GM23248 (cell line): ENCODE data around the gene SSBP2. TPM values are rescaled to one million over a fixed set of nuclear protein-coding genes. Genes with fewer than 3 reads are reported as not detected.
A peak's percentile ranks its signal among the peaks of the same experiment; 100 is the strongest.

Source experiments
- DNase-seq: peaks from one replicate; pipeline ENCODE4 v3.0.0-alpha.2; 2015
- H2AFZ ChIP-seq: fragments of 200-600 bp; sonication (generic); 2 replicates; pipeline ENCODE4 v1.6.1; 2016; ENCODE audit warnings: antibody characterized with exemption
- H3F3A ChIP-seq: fragments of 200-600 bp; sonication (generic); 2 replicates; pipeline ENCODE4 v1.6.1; 2016; ENCODE audit warnings: mild to moderate bottlenecking, antibody characterized with exemption, mixed run types; ENCODE audit not compliant: insufficient read depth
- H3K27ac ChIP-seq: fragments of 200-600 bp; sonication (generic); 2 replicates; pipeline ENCODE4 v1.5.1; 2016; ENCODE audit warnings: mild to moderate bottlenecking
- H3K27me3 ChIP-seq: fragments of 200-600 bp; sonication (generic); replicated peaks from 2 replicates; pipeline ENCODE4 v1.6.1; 2016; ENCODE audit warnings: mild to moderate bottlenecking; ENCODE audit not compliant: insufficient read depth
- H3K36me3 ChIP-seq: fragments of 200-600 bp; sonication (generic); 2 replicates; pipeline ENCODE4 v1.6.1; 2016; ENCODE audit warnings: low read depth, mild to moderate bottlenecking
- H3K4me1 ChIP-seq: fragments of 200-600 bp; sonication (generic); 2 replicates; pipeline ENCODE4 v1.6.1; 2016; ENCODE audit warnings: mild to moderate bottlenecking; ENCODE audit not compliant: insufficient read depth
- H3K4me2 ChIP-seq: fragments of 200-600 bp; sonication (generic); one replicate; pipeline ENCODE4 v1.6.1; 2016; ENCODE audit warnings: mild to moderate bottlenecking; ENCODE audit not compliant: unreplicated experiment
- H3K4me3 ChIP-seq: fragments of 200-600 bp; sonication (generic); 2 replicates; pipeline ENCODE4 v1.5.1; 2016; ENCODE audit warnings: mild to moderate bottlenecking
- H3K79me2 ChIP-seq: fragments of 200-600 bp; sonication (generic); 2 replicates; pipeline ENCODE4 v1.6.1; 2016; ENCODE audit warnings: mild to moderate bottlenecking; ENCODE audit not compliant: insufficient read depth
- H3K9ac ChIP-seq: fragments of 200-600 bp; sonication (generic); 2 replicates; pipeline ENCODE4 v1.6.1; 2016; ENCODE audit warnings: mild to moderate bottlenecking
- H3K9me2 ChIP-seq: fragments of 200-600 bp; sonication (generic); 2 replicates; pipeline ENCODE4 v1.6.1; 2016; ENCODE audit warnings: mixed run types, mild to moderate bottlenecking, moderate library complexity; ENCODE audit not compliant: insufficient read depth
- H3K9me3 ChIP-seq: fragments of 200-600 bp; sonication (generic); one replicate; pipeline ENCODE4 v1.6.1; 2017; ENCODE audit warnings: low read depth
- H4K20me1 ChIP-seq: fragments of 200-600 bp; sonication (generic); 2 replicates; pipeline ENCODE4 v1.6.0; 2016; ENCODE audit not compliant: insufficient read depth
- EZH2 ChIP-seq: fragments of 200-600 bp; sonication (generic); IDR thresholded peaks from 2 replicates; pipeline ENCODE4 v1.6.1; 2018; ENCODE audit warnings: antibody characterized with exemption, mild to moderate bottlenecking; ENCODE audit not compliant: insufficient read depth, poor library complexity, severe bottlenecking
- EZH2phosphoT487 ChIP-seq: fragments of 200-600 bp; sonication (generic); IDR thresholded peaks from 2 replicates; pipeline ENCODE4 v1.6.1; 2018; ENCODE audit warnings: antibody characterized with exemption, moderate library complexity, mild to moderate bottlenecking, low read depth; ENCODE audit not compliant: insufficient read depth
- WGBS, 2 experiments: methylation state at CpG; one replicate each; pipeline ENCODE4 v1.1.6; 2015 to 2017; ENCODE audit warnings: low lambda C conversion rate in 2 of 2, low coverage in 1 of 2; ENCODE audit errors: missing lambda C conversion rate in 2 of 2; 5-methylcytosine and 5-hydroxymethylcytosine counted together
- in situ Hi-C: fragments of 300-500 bp; cut with MboI; formaldehyde crosslinking; loops from 2 replicates; pipeline ENCODE4 v1.15.0; 2020
- polyA plus RNA-seq: library from polyadenylated mRNA; unstranded; fragments of >200 nt; fragmentation: Nextera tagmentation; extraction: Ambion mirVana; gene quantifications from 2 replicates; pipeline ENCODE4 v1.2.1, GENCODE V29; 2016
- total RNA-seq: library from RNA; depleted of rRNA; stranded (reverse); fragments of >200 nt; shearing (Covaris generic); gene quantifications from 2 replicates; pipeline ENCODE4 v1.2.3, GENCODE V29; 2014

Gene SSBP2
- total and polyA plus RNA-seq, 2 experiments from 2014 or later: 25.5 to 40.0 TPM

GRCh38 chr5:81773574-81773973, 22.7 kb upstream of the SSBP2 start:
- no peak for TF ChIP-seq EZH2phosphoT487
- TF ChIP-seq EZH2: no peak
- peaks cover 34% of the 10 kb centered on the region for H3F3A ChIP-seq
- no peaks in the 10 kb centered on the region for H3K79me2 ChIP-seq
- no peaks in the 10 kb centered on the region for H3K9me3 ChIP-seq
- H3K9me2 ChIP-seq: no peaks in the 10 kb centered on the region
- peak overlapping the region; percentile 25; the same call in 1 of the 2 replicates for H3K9ac ChIP-seq
- peak overlapping the region; percentile 42 for H3K27ac ChIP-seq
- in situ Hi-C loops: no loop called here
- H3K27me3 ChIP-seq: no peaks in the 10 kb centered on the region
- no peak overlapping the region for H3K4me3 ChIP-seq
- peak overlapping the region; percentile 71 for H2AFZ ChIP-seq
- H3K4me1 ChIP-seq: peaks cover 33% of the 10 kb centered on the region
- peak; percentile 45 for DNase-seq
- peak overlapping the region; percentile 41 for H3K4me2 ChIP-seq
- WGBS, 2 experiments: 23 to 28% methylated on average over 7 of the region's 7 CpGs
- no peaks in the 10 kb centered on the region for H4K20me1 ChIP-seq
- no peaks in the 10 kb centered on the region for H3K36me3 ChIP-seq

- in situ Hi-C loops: no loop called here
- Histone ChIP-seq H3F3A (peaks cover 29% of the 10 kb centered on the region), H3K79me2 (no peaks in the 10 kb centered on the region), H3K9ac (peak overlapping the region; percentile 25; the same call in 1 of the 2 replicates), H2AFZ (peak overlapping the region; percentile 71), H3K27me3 (no peaks in the 10 kb centered on the region), H3K9me2 (no peaks in the 10 kb centered on the region), H3K27ac (peak overlapping the region; percentile 42), H3K36me3 (no peaks in the 10 kb centered on the region), H3K4me3 (no peak overlapping the region), H3K9me3 (no peaks in the 10 kb centered on the region), H3K4me1 (peaks cover 33% of the 10 kb centered on the region), H4K20me1 (no peaks in the 10 kb centered on the region), H3K4me2 (peak overlapping the region; percentile 41)
- 63 to 68% methylated on average over 3 of the region's 3 CpGs for WGBS, 2 experiments
- TF ChIP-seq EZH2 (no peak), EZH2phosphoT487 (no peak)
- DNase-seq: no peak
These were observed 22.3 kb upstream of the SSBP2 start for GRCh38 chr5:81773161-81773560.

DNA sequence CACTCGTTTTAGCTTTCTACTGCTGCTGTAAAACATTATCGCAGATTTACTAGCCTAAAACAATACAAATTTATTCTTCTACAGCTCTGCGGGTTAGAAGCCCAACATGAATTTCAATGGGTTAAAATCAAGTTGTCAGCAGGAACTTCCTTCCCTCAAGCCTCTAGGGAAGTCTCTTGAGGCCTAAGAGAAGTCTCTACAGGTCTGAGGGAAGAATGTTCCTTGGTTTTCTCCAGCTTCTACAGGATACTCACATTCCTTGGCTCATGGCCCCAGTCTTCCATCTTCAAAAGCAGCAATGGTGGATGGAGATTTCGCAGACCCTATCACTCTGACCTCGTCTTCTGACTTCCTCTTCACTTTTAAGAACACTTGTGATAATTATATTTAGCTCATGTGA, 21.6 kb upstream of the SSBP2 start:
- in situ Hi-C loops: no loop called here
- no peaks in the 10 kb centered on the region for H3K79me2 ChIP-seq

GRCh38 chr5:81768935-81769452, 18.1 kb upstream of the SSBP2 start:
- peak overlapping the region; percentile 97 for H3K27ac ChIP-seq
- peak overlapping the region; percentile 68 for H2AFZ ChIP-seq
- H3F3A ChIP-seq: peaks cover 30% of the 10 kb centered on the region
- in situ Hi-C loops: no loop called here
- H3K9ac ChIP-seq: peak overlapping the region; percentile 70
- WGBS, 2 experiments: 0% methylated on average over 2 of the region's 2 CpGs
- no peaks in the 10 kb centered on the region for H3K27me3 ChIP-seq
- TF ChIP-seq EZH2phosphoT487 (no peak), EZH2 (no peak)
- H3K4me2 ChIP-seq: peak overlapping the region; percentile 59
- H3K9me2 ChIP-seq: no peaks in the 10 kb centered on the region
- H4K20me1 ChIP-seq: no peaks in the 10 kb centered on the region
- DNase-seq: peak; percentile 94
- H3K79me2 ChIP-seq: no peaks in the 10 kb centered on the region
- H3K4me1 ChIP-seq: peaks cover 31% of the 10 kb centered on the region
- no peaks in the 10 kb centered on the region for H3K36me3 ChIP-seq
- H3K9me3 ChIP-seq: no peaks in the 10 kb centered on the region
- peak overlapping the region; percentile 39 for H3K4me3 ChIP-seq

More for the DNA sequence above, 21.6 kb upstream of the SSBP2 start:
- Histone ChIP-seq H3K4me3 (no peak overlapping the region), H2AFZ (no peak overlapping the region), H3K27me3 (no peaks in the 10 kb centered on the region), H3K9me3 (no peaks in the 10 kb centered on the region), H3K9ac (no peak overlapping the region), H3K4me1 (peaks cover 37% of the 10 kb centered on the region), H3F3A (peaks cover 31% of the 10 kb centered on the region), H4K20me1 (no peaks in the 10 kb centered on the region), H3K4me2 (no peak overlapping the region), H3K9me2 (no peaks in the 10 kb centered on the region), H3K27ac (no peak overlapping the region), H3K36me3 (no peaks in the 10 kb centered on the region)
- DNase-seq: no peak
- WGBS, 2 experiments: 82 to 84% methylated on average over 5 of the region's 5 CpGs
- no peak for TF ChIP-seq EZH2
- TF ChIP-seq EZH2phosphoT487: no peak

- peaks cover 20% of the 10 kb centered on the region for H3F3A ChIP-seq
- no peak overlapping the region for H3K9ac ChIP-seq
- in situ Hi-C loops: no loop called here
- WGBS, 2 experiments: 69 to 71% methylated on average over 2 of the region's 2 CpGs
- no peak overlapping the region for H3K4me3 ChIP-seq
- no peaks in the 10 kb centered on the region for H3K9me2 ChIP-seq
- TF ChIP-seq EZH2phosphoT487: no peak
- TF ChIP-seq EZH2: no peak
- no peaks in the 10 kb centered on the region for H3K9me3 ChIP-seq
- no peak for DNase-seq
- no peaks in the 10 kb centered on the region for H3K79me2 ChIP-seq
- no peak overlapping the region for H3K4me2 ChIP-seq
- H2AFZ ChIP-seq: peak overlapping the region; percentile 8; the same call in 1 of the 2 replicates
- H3K27me3 ChIP-seq: no peaks in the 10 kb centered on the region
- H3K4me1 ChIP-seq: peaks cover 22% of the 10 kb centered on the region
- H3K27ac ChIP-seq: peak overlapping the region; percentile 97
- no peaks in the 10 kb centered on the region for H3K36me3 ChIP-seq
- H4K20me1 ChIP-seq: no peaks in the 10 kb centered on the region
These were observed 17.0 kb upstream of the SSBP2 start for GRCh38 chr5:81767938-81768337.
